DOHH2 (cell line): ENCODE measurements around the gene PITRM1.

ENCODE experiments used
- CTCF ChIP-seq: fragments of 200-600 bp; sonication (generic); IDR thresholded peaks from one replicate; pipeline ENCODE4 v1.5.1; 2014; ENCODE audit warnings: antibody characterized with exemption, mild to moderate bottlenecking, low read depth, low read length; ENCODE audit not compliant: poor library complexity, severe bottlenecking
- EZH2phosphoT487 ChIP-seq: fragments of 200-600 bp; sonication (generic); IDR thresholded peaks from 2 replicates; pipeline ENCODE4 v1.6.1; 2017; ENCODE audit warnings: borderline replicate concordance, mild to moderate bottlenecking, antibody characterized with exemption, low read length, moderate library complexity, mixed read lengths

- TF ChIP-seq CTCF (no peak), EZH2phosphoT487 (no peak)
These were observed 48.0 kb downstream of the PITRM1 start for GRCh38 chr10:3124412-3125175.
